Activated CD4-positive, alpha-beta memory T cell treated with anti-CD3 and anti-CD28 coated beads for 36 hours (primary cell): ENCODE results near the gene PARD3B. TPM values are rescaled to one million over a fixed set of nuclear protein-coding genes. Genes with fewer than 3 reads are reported as not detected.

ENCODE experiments used
- CTCF ChIA-PET: fragments of 350-600 bp; sonication (Branson Sonifier 250); formaldehyde crosslinking; loops from one replicate; lab custom pipeline; 2021; ENCODE audit warnings: antibody characterized with exemption, inconsistent platforms; lab: Charles Lee
- POLR2A ChIA-PET: fragments of 350-600 bp; sonication (Branson Sonifier 250); formaldehyde crosslinking; loops from one replicate; lab custom pipeline; 2021; ENCODE audit warnings: antibody characterized with exemption; lab: Charles Lee
- DNase-seq: peaks from one replicate; pipeline ENCODE4 v3.0.0-alpha.2; 2020
- H3K27ac Mint-ChIP-seq: one replicate; pipeline ENCODE4 v1.8.0; 2021; ENCODE audit warnings: mixed read lengths
- H3K27me3 Mint-ChIP-seq: one replicate; pipeline ENCODE4 v1.8.0; 2021; ENCODE audit warnings: mixed read lengths
- H3K36me3 Mint-ChIP-seq: one replicate; pipeline ENCODE4 v1.8.0; 2021; ENCODE audit warnings: mixed read lengths
- H3K4me1 Mint-ChIP-seq: one replicate; pipeline ENCODE4 v1.8.0; 2021; ENCODE audit warnings: low read depth, mixed read lengths
- H3K4me3 Mint-ChIP-seq: one replicate; pipeline ENCODE4 v1.8.0; 2021; ENCODE audit warnings: mild to moderate bottlenecking, mixed read lengths
- H3K9me3 Mint-ChIP-seq: one replicate; pipeline ENCODE4 v1.8.0; 2021; ENCODE audit warnings: mixed read lengths
- intact Hi-C: fragments of 100-400 bp; cut with micrococcal nuclease; formaldehyde crosslinking; loops from one replicate; pipeline ENCODE4 v1.15.1; 2023
- total RNA-seq, 2 experiments: library from RNA; stranded (reverse); gene quantifications; one replicate each; pipeline ENCODE4 v1.2.3, GENCODE V29; 2021

Gene PARD3B
- total RNA-seq, 2 experiments from 2014 or later: 0.07 to 0.70 TPM

DNA sequence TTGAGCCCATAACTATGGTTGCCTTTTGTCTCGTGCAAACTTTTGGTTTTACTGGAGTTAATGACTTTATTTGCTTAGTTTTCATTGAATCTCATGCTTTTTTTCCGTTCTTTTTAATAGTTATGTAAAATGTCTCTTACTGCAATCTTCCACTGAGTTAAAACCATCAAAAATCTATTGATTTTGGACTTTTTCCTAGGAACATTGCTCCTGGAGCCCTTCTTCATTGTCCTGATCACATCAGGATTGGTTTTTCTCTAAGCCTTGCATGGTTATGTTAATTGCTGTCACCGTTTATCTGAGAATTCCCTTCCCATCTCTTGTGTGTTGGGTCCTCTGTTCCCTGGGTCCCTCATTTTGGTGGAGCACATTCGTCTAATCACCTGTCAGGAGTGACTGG is 125.5 kb downstream of the PARD3B start:
- intact Hi-C loops: no loop called here
- no peak overlapping the region for H3K4me3 Mint-ChIP-seq
- H3K9me3 Mint-ChIP-seq: no peaks in the 10 kb centered on the region

GRCh38 chr2:204672772-204673171 is 127.5 kb downstream of the PARD3B start:
- intact Hi-C loops: no loop called here
- H3K4me3 Mint-ChIP-seq: no peak overlapping the region
- CTCF ChIA-PET: no interaction called here
- POLR2A ChIA-PET: no interaction called here
- H3K27me3 Mint-ChIP-seq: peaks cover 1% of the 10 kb centered on the region
- no peaks in the 10 kb centered on the region for H3K4me1 Mint-ChIP-seq
- H3K9me3 Mint-ChIP-seq: no peaks in the 10 kb centered on the region
- DNase-seq: no peak
- H3K27ac Mint-ChIP-seq: no peak overlapping the region
- H3K36me3 Mint-ChIP-seq: no peaks in the 10 kb centered on the region

More for the DNA sequence above, 125.5 kb downstream of the PARD3B start:
- no peaks in the 10 kb centered on the region for H3K27me3 Mint-ChIP-seq
- H3K27ac Mint-ChIP-seq: no peak overlapping the region
- no peak for DNase-seq
- no peaks in the 10 kb centered on the region for H3K36me3 Mint-ChIP-seq
- CTCF ChIA-PET: no interaction called here
- POLR2A ChIA-PET: no interaction called here
- H3K4me1 Mint-ChIP-seq: no peaks in the 10 kb centered on the region

- Mint-ChIP-seq H3K4me1 (no peaks in the 10 kb centered on the region), H3K27me3 (peaks cover 1% of the 10 kb centered on the region), H3K4me3 (no peak overlapping the region), H3K36me3 (no peaks in the 10 kb centered on the region), H3K27ac (no peak overlapping the region), H3K9me3 (no peaks in the 10 kb centered on the region)
- POLR2A ChIA-PET: no interaction called here
- intact Hi-C loops: no loop called here
- CTCF ChIA-PET: interaction anchor here (0.6 to 1.6 kb wide), 2 partner anchors 18 to 1067 kb away, joined by 3 read pairs; no protein-coding TSS in a partner anchor
- DNase-seq: no peak
Measured at GRCh38 chr2:204673877-204674276, 128.6 kb downstream of the PARD3B start.

- ChIA-PET POLR2A (no interaction called here), CTCF (no interaction called here)
- H3K36me3 Mint-ChIP-seq: no peaks in the 10 kb centered on the region
- intact Hi-C loops: no loop called here
- H3K9me3 Mint-ChIP-seq: no peaks in the 10 kb centered on the region
- no peak overlapping the region for H3K4me3 Mint-ChIP-seq
- H3K27me3 Mint-ChIP-seq: peaks cover 1% of the 10 kb centered on the region
- DNase-seq: no peak
- H3K4me1 Mint-ChIP-seq: no peaks in the 10 kb centered on the region
- no peak overlapping the region for H3K27ac Mint-ChIP-seq
Measured at GRCh38 chr2:204678031-204678430, 132.8 kb downstream of the PARD3B start.

GRCh38 chr2:204680576-204680975 is 135.3 kb downstream of the PARD3B start:
- no peaks in the 10 kb centered on the region for H3K9me3 Mint-ChIP-seq
- H3K27me3 Mint-ChIP-seq: peaks cover 1% of the 10 kb centered on the region
- H3K4me3 Mint-ChIP-seq: no peak overlapping the region
- no peaks in the 10 kb centered on the region for H3K4me1 Mint-ChIP-seq
- H3K27ac Mint-ChIP-seq: no peak overlapping the region
- H3K36me3 Mint-ChIP-seq: no peaks in the 10 kb centered on the region
- ChIA-PET POLR2A (no interaction called here), CTCF (no interaction called here)
- intact Hi-C loops: no loop called here
- no peak for DNase-seq

DNA sequence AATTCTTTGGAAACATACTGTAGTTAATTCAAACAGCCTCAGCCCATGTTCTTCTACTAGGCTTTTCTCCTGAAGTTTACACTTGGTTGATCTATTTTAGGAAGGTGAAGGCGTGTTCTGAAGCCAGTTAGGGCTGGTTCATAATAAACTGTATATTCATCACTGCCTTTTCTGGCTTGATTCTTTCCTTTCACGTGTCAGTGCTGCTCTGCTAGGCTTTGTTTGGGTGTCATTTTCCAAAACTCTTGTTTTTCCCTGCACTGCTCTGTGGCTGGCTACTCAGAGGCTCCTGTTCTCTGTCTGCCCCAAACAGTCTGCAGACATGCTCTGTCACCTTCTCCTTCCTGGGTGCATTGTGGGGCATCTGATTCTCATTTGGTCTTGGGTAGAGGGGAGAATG is 136.1 kb downstream of the PARD3B start:
- no peak overlapping the region for H3K27ac Mint-ChIP-seq
- no peaks in the 10 kb centered on the region for H3K4me1 Mint-ChIP-seq
- intact Hi-C loops: no loop called here
- no peak for DNase-seq
- H3K27me3 Mint-ChIP-seq: peaks cover 1% of the 10 kb centered on the region
- POLR2A ChIA-PET: no interaction called here
- H3K36me3 Mint-ChIP-seq: no peaks in the 10 kb centered on the region
- no peak overlapping the region for H3K4me3 Mint-ChIP-seq
- CTCF ChIA-PET: no interaction called here
- no peaks in the 10 kb centered on the region for H3K9me3 Mint-ChIP-seq

- intact Hi-C loops: no loop called here
- Mint-ChIP-seq H3K9me3 (no peaks in the 10 kb centered on the region), H3K4me1 (no peaks in the 10 kb centered on the region), H3K27ac (no peak overlapping the region), H3K27me3 (peaks cover 2% of the 10 kb centered on the region), H3K4me3 (no peak overlapping the region), H3K36me3 (no peaks in the 10 kb centered on the region)
- DNase-seq: no peak
- POLR2A ChIA-PET: no interaction called here
- CTCF ChIA-PET: no interaction called here
Measured at GRCh38 chr2:204683384-204683783, 138.1 kb downstream of the PARD3B start.

DNA sequence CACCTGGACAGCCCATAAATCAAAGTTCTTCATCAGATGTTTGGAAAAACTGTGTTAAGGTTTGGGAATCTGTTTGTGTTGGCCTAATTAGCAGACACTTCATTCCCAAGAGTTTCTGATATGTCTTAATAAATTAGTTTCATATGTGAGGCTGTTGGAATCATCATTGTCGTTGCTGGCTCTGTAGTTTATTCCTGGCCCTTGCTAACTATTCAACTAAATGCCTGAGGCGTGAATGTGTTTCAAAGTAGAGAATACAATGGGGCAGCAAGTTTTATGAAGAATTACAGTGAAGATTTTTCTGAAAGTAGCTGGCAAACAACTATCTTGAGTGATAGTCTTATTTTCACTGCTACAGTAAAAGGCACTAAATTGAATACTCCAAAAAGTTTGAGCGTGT is 141.1 kb downstream of the PARD3B start:
- no peak overlapping the region for H3K27ac Mint-ChIP-seq
- no peaks in the 10 kb centered on the region for H3K4me1 Mint-ChIP-seq
- DNase-seq: no peak
- ChIA-PET POLR2A (no interaction called here), CTCF (no interaction called here)
- peaks cover 2% of the 10 kb centered on the region for H3K27me3 Mint-ChIP-seq
- no peaks in the 10 kb centered on the region for H3K36me3 Mint-ChIP-seq
- intact Hi-C loops: no loop called here
- no peak overlapping the region for H3K4me3 Mint-ChIP-seq
- no peaks in the 10 kb centered on the region for H3K9me3 Mint-ChIP-seq

GRCh38 chr2:204687776-204688175 is 142.5 kb downstream of the PARD3B start:
- POLR2A ChIA-PET: no interaction called here
- H3K36me3 Mint-ChIP-seq: no peaks in the 10 kb centered on the region
- H3K27ac Mint-ChIP-seq: no peak overlapping the region
- intact Hi-C loops: no loop called here
- peaks cover 5% of the 10 kb centered on the region for H3K4me1 Mint-ChIP-seq
- peaks cover 2% of the 10 kb centered on the region for H3K27me3 Mint-ChIP-seq
- no peak overlapping the region for H3K4me3 Mint-ChIP-seq
- DNase-seq: no peak
- no peaks in the 10 kb centered on the region for H3K9me3 Mint-ChIP-seq
- CTCF ChIA-PET: no interaction called here

DNA sequence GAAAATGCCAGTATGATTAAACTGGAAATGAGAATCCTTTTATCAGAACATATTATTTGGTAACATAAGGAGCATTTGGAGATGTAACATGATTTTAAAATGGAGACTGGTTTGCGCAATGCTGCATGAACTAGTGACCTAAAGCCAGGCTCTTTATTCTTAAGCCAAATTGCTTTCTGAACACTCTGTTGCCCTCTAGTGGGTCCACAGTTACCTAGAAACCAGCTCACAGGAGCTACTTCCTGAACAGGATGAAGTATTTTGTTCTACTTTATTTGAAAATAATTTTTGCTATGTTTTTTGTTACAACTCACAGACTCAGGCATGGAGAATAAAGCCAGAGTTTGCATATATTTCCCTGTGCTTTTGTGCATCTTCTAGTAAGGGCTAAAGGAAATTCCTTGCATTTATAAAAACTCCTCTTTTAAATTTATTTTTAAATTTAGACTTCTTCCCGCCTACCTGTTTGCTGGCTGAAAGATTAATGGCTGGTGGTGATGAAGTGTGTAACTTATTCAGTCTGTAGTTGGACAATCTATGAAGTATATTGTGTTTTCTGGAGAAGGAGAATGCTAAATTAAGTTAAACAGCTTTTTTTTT is 146.7 kb downstream of the PARD3B start:
- H3K27me3 Mint-ChIP-seq: peaks cover 2% of the 10 kb centered on the region
- POLR2A ChIA-PET: no interaction called here
- H3K4me1 Mint-ChIP-seq: peaks cover 9% of the 10 kb centered on the region
- peak; percentile 18 for DNase-seq
- H3K36me3 Mint-ChIP-seq: no peaks in the 10 kb centered on the region
- intact Hi-C loops: loop anchor here (1.0 kb wide), 2 partner anchors 367 to 584 kb away; no protein-coding TSS in a partner anchor
- H3K27ac Mint-ChIP-seq: no peak overlapping the region
- CTCF ChIA-PET: interaction anchor here (0.5 to 1.7 kb wide), 10 partner anchors 18 to 984 kb away, joined by 3 to 11 read pairs (median 3); no protein-coding TSS in a partner anchor
- no peaks in the 10 kb centered on the region for H3K9me3 Mint-ChIP-seq
- H3K4me3 Mint-ChIP-seq: no peak overlapping the region

GRCh38 chr2:204692790-204693189 is 147.5 kb downstream of the PARD3B start:
- Mint-ChIP-seq H3K4me3 (no peak overlapping the region), H3K27me3 (peaks cover under 1% of the 10 kb centered on the region), H3K9me3 (no peaks in the 10 kb centered on the region), H3K4me1 (peaks cover 9% of the 10 kb centered on the region), H3K36me3 (no peaks in the 10 kb centered on the region), H3K27ac (no peak overlapping the region)
- CTCF ChIA-PET: interaction anchor here (0.9 to 1.7 kb wide), 5 partner anchors 366 to 982 kb away, joined by 3 to 11 read pairs (median 5); no protein-coding TSS in a partner anchor
- POLR2A ChIA-PET: no interaction called here
- DNase-seq: no peak
- intact Hi-C loops: loop anchor here (1.0 kb wide), 2 partner anchors 367 to 584 kb away; no protein-coding TSS in a partner anchor

DNA sequence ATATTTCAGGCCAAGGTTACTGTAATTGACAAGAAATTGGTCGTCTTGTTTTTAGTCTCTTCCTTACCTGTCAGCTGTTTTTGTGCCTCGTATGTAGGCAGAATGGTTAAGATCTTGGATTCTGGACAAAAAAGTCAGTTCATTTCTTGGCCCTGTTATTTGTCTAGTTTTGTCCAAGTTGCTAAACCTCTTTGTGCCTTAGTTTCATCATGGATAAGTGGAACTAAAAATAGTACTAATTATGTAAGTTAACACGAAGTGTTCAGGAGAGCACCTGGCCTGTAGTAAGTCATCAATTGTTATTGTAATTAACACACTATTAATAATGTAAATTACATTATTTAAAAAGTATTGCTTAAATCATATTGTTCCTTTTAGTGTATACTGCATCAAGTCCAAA is 148.0 kb downstream of the PARD3B start:
- ChIA-PET CTCF (interaction anchor here (0.8 to 1.7 kb wide), 4 partner anchors 367 to 983 kb away, joined by 3 to 11 read pairs (median 5); no protein-coding TSS in a partner anchor), POLR2A (no interaction called here)
- Mint-ChIP-seq H3K27me3 (no peaks in the 10 kb centered on the region), H3K27ac (no peak overlapping the region), H3K36me3 (no peaks in the 10 kb centered on the region), H3K4me1 (peaks cover 9% of the 10 kb centered on the region), H3K4me3 (no peak overlapping the region), H3K9me3 (no peaks in the 10 kb centered on the region)
- no peak for DNase-seq
- intact Hi-C loops: no loop called here

DNA sequence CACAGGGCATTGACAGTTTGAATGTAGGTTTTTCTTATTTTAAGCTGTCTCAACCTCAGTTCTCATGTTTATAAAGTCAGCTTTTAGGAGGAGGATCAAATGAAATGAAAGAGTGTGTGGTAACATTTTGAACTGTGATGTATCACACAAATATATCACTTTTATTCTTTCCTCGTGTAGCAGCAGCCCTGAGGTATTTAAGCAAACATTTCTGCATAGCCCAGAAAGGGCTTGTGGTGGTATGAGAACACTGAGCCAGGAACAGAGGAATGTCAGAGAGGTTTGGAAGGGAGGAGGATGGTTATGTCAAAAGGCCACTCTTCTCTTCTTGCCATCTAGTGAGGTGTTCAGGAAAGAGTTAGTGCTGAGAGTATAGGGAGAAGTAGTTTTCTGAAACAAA is 150.2 kb downstream of the PARD3B start:
- Mint-ChIP-seq H3K4me3 (no peak overlapping the region), H3K36me3 (no peaks in the 10 kb centered on the region), H3K4me1 (peaks cover 9% of the 10 kb centered on the region), H3K27me3 (no peaks in the 10 kb centered on the region), H3K9me3 (no peaks in the 10 kb centered on the region), H3K27ac (no peak overlapping the region)
- intact Hi-C loops: no loop called here
- POLR2A ChIA-PET: no interaction called here
- DNase-seq: no peak
- CTCF ChIA-PET: no interaction called here
